SU-DHL-6 (cell line): ENCODE measurements around the gene MB.

ENCODE experiments used
- CTCF ChIP-seq: fragments of 200-600 bp; sonication (generic); IDR thresholded peaks from one replicate; pipeline ENCODE4 v1.5.1; 2017; ENCODE audit warnings: antibody characterized with exemption, mild to moderate bottlenecking, low read length, moderate library complexity; ENCODE audit not compliant: insufficient read depth, poor library complexity, severe bottlenecking
- EZH2phosphoT487 ChIP-seq: fragments of 200-600 bp; sonication (generic), shearing (Covaris generic); conservative IDR thresholded peaks from 2 replicates; pipeline ENCODE4 v1.6.1; 2018; ENCODE audit warnings: mild to moderate bottlenecking, antibody characterized with exemption, low read length, moderate library complexity, mixed read lengths

DNA sequence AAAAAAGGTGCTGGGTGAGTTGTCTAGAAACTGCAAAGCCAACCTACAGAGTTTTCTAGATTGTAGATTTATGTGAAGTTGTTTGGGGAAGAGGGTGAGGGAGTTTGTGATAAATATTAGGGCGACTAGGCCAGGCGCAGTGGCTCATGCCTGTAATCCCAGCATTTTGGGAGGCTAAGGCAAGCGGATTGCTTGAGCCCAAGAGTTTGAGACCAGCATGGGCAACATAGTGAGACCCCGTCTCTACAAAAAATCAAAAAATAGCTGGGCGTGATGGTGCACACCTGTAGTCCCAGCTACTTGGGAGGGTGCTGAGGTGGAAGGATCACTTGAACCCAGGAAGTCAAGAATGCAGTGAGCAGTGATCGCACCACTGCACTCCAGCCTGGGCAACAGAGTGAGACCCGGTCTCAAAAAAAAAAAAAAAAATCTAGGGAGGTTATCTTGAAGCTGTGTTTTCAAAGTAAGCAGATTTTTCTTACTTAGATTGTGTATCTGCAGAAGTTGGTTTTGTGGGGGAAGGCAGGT lies 32.0 kb upstream of the MB start:
- no peak for TF ChIP-seq CTCF
- TF ChIP-seq EZH2phosphoT487, result no peak
